Mucosa of descending colon (tissue), 3 donors: ENCODE data around the gene BCL2L1. TPM values are rescaled to one million over a fixed set of nuclear protein-coding genes. Genes with fewer than 3 reads are reported as not detected.

Experiments used
- ATAC-seq: fragments of 200-7000 bp; cut with Tn5 transposase; one replicate; pipeline ENCODE4 v1.9.1; 2020; ENCODE audit warnings: mild to moderate bottlenecking, moderate library complexity
- DNase-seq, 3 donors: peaks; one replicate each; pipeline ENCODE4 v3.0.0-alpha.2; 2020
- H3K36me3 ChIP-seq: fragments of 200-600 bp; one replicate; pipeline ENCODE4 v1.8.0; 2021; ENCODE audit warnings: low read depth, mild to moderate bottlenecking
- H3K4me1 ChIP-seq: fragments of 200-600 bp; one replicate; pipeline ENCODE4 v1.8.0; 2021; ENCODE audit warnings: low read depth, mild to moderate bottlenecking
- H3K4me3 ChIP-seq: fragments of 200-600 bp; one replicate; pipeline ENCODE4 v1.8.0; 2021; ENCODE audit warnings: mild to moderate bottlenecking
- H3K9me3 ChIP-seq: fragments of 200-600 bp; one replicate; pipeline ENCODE4 v1.8.0; 2021; ENCODE audit warnings: mild to moderate bottlenecking
- intact Hi-C, 2 donors: fragments of 100-400 bp; cut with DNase I in 1 of 2; cut with micrococcal nuclease in 1 of 2; formaldehyde crosslinking; loops; one replicate each; pipeline versions ENCODE4 v1.11.0 to v1.11.1; 2022; cut with DNase I, micrococcal nuclease
- total RNA-seq, 3 donors: library from RNA; stranded (reverse); fragmentation: NEBNext Ultra II Directional in 2 of 3; extraction: Animal tissue kit (Norgen Biotek cat#: 25700) in 2 of 3; gene quantifications; one replicate each; pipeline versions ENCODE4 v1.2.1 to v1.2.4, GENCODE V29; 2021 to 2023
- TF ChIP-seq, protein P1 (sequence below): fragments of 200-600 bp; IDR thresholded peaks from one replicate; pipeline ENCODE4 v1.8.0; 2022; ENCODE audit warnings: antibody characterized with exemption, mild to moderate bottlenecking
- donor health status: DM: no; HTN: no; CAD: no; lungs with moderate emphysema.
- donor health status: DM: no; HTN: no; CAD: no.
- donor health status: DM: no; HTN: yes; CAD: no.

BCL2L1 gene
- total RNA-seq, 3 donors from 2014 or later, result 76.2 to 90.3 (median 78.1) TPM

GRCh38 chr20:31719644-31720485, 2.8 kb downstream of the BCL2L1 start:
- no peak for DNase-seq
- H3K9me3 ChIP-seq, result no peaks in the 10 kb centered on the region
- peaks cover 45% of the 10 kb centered on the region for H3K4me1 ChIP-seq
- intact Hi-C loops, result loop anchor here in 1 of 2 donors (2.0 kb wide), 1 partner anchor 57 kb away; no protein-coding TSS in a partner anchor
- no peak overlapping the region for H3K4me3 ChIP-seq
- ATAC-seq, result no peak
- TF ChIP-seq, protein P1, sequence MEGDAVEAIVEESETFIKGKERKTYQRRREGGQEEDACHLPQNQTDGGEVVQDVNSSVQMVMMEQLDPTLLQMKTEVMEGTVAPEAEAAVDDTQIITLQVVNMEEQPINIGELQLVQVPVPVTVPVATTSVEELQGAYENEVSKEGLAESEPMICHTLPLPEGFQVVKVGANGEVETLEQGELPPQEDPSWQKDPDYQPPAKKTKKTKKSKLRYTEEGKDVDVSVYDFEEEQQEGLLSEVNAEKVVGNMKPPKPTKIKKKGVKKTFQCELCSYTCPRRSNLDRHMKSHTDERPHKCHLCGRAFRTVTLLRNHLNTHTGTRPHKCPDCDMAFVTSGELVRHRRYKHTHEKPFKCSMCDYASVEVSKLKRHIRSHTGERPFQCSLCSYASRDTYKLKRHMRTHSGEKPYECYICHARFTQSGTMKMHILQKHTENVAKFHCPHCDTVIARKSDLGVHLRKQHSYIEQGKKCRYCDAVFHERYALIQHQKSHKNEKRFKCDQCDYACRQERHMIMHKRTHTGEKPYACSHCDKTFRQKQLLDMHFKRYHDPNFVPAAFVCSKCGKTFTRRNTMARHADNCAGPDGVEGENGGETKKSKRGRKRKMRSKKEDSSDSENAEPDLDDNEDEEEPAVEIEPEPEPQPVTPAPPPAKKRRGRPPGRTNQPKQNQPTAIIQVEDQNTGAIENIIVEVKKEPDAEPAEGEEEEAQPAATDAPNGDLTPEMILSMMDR, result no peak
- H3K36me3 ChIP-seq, result no peaks in the 10 kb centered on the region

GRCh38 chr20:31718952-31719643, 3.6 kb downstream of the BCL2L1 start:
- Histone ChIP-seq H3K4me1 (peaks cover 44% of the 10 kb centered on the region), H3K9me3 (no peaks in the 10 kb centered on the region), H3K4me3 (no peak overlapping the region), H3K36me3 (no peaks in the 10 kb centered on the region)
- TF ChIP-seq, protein P1, result no peak
- ATAC-seq, result peak; percentile 3
- no peak for DNase-seq
- intact Hi-C loops, result no loop called here

- intact Hi-C loops, result no loop called here
- Histone ChIP-seq H3K36me3 (no peaks in the 10 kb centered on the region), H3K9me3 (no peaks in the 10 kb centered on the region), H3K4me1 (peaks cover 57% of the 10 kb centered on the region), H3K4me3 (no peak overlapping the region)
- DNase-seq, result no peak
- ATAC-seq, result no peak
- TF ChIP-seq, protein P1, result no peak
Measured at GRCh38 chr20:31717478-31718201, 5.0 kb downstream of the BCL2L1 start.

DNA sequence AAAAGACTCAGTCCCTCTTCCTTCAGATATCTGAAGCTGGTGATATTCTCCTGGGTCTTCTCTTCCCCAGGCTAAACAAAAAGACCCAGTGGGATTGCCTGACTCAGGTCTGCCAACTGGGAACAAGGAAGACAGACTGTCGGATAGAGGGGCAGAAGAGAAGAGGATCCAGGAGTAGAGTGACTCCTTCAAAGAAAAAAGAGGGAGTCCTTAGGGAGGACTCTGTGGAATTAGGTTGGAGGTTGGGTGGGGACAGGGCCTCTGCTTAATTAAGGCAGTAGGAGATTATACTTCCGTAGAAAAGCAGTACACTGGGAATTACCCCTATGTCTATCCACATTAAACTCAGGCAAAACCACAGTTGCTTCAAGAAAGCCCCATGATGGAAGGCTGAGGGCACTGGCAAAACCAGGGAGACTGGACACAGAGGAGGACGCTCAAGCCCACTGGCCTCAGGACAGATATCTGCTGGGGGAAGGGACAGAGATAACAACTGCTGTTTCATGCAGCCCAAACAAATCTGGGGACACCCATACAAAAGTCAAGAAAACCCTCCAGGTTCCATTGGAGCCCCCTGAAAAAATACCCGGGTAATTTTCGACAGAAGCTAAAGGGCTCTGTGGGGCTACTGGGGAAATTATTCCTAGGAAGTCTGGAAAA, 5.7 kb downstream of the BCL2L1 start:
- ATAC-seq (no peak), DNase-seq (no peak)
- TF ChIP-seq, protein P1, result no peak
- Histone ChIP-seq H3K4me1 (peaks cover 64% of the 10 kb centered on the region), H3K36me3 (no peaks in the 10 kb centered on the region), H3K9me3 (no peaks in the 10 kb centered on the region), H3K4me3 (no peak overlapping the region)
- intact Hi-C loops, result no loop called here

DNA sequence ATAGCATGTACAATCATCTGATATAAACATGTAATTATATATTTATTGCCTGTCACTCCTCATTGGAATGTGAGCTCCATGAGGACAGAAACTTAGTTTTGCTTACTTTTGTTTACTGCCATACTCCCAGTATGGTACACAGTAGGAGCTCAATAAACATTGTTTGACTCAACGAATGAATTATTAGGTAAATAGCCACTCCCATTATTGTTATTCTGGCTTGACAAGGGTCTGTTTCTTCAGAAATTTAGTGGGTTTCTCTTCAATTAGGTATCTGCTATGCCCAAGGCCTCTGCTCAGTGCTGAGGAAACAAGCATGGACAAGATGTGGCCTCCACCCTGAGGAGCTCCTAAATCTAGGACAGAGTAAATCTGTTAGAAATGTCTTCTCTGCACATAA, 6.3 kb downstream of the BCL2L1 start:
- H3K4me3 ChIP-seq, result no peak overlapping the region
- TF ChIP-seq, protein P1, result no peak
- H3K36me3 ChIP-seq, result no peaks in the 10 kb centered on the region
- no peaks in the 10 kb centered on the region for H3K9me3 ChIP-seq
- ATAC-seq, result no peak
- H3K4me1 ChIP-seq, result peaks cover 70% of the 10 kb centered on the region
- intact Hi-C loops, result no loop called here
- DNase-seq, result no peak
